ENCODE results near the gene NDUFV3. TPM values are rescaled to one million over a fixed set of nuclear protein-coding genes. Genes with fewer than 3 reads are reported as not detected.

NDUFV3 gene
- total RNA-seq: 32.2 and 33.8 TPM in 2 replicates

GRCh38 chr21:42892931-42893755 is at the start of gene NDUFV3:
NDUFV3 (plus strand) TSS chr21:42893309; CDS start chr21:42893334, 25 bp downstream.

GRCh38 chr21:42878993-42879787 is 13.9 kb upstream of the NDUFV3 start, which contains the start of gene WDR4:
WDR4 (minus strand) TSS chr21:42879539; CDS start chr21:42879495, 44 bp downstream.

GRCh38 chr21:42925114-42925926 is 32.2 kb downstream of the NDUFV3 start, which contains the start of gene ERVH48-1:
ERVH48-1 (minus strand) TSS chr21:42925630; CDS start chr21:42919006, 6,624 bp downstream.

Other genes starting within 250 kb of the NDUFV3 start
- 0.18 and 0.38 TPM in 2 replicates for gene PDE9A, start 239.7 kb upstream of the NDUFV3 start, total RNA-seq
- gene WDR4, start 13.8 kb upstream of the NDUFV3 start, total RNA-seq: 16.0 and 21.8 TPM in 2 replicates
- gene ERVH48-1, start 32.3 kb downstream of the NDUFV3 start, total RNA-seq: not detected in 2 replicates
- 11.4 and 13.0 TPM in 2 replicates for gene PKNOX1, start 81.3 kb downstream of the NDUFV3 start, total RNA-seq
- 7.4 and 51.3 TPM in 2 replicates for gene CBS, start 182.5 kb downstream of the NDUFV3 start, total RNA-seq
- 25.1 and 40.1 TPM in 2 replicates for gene U2AF1, start 214.3 kb downstream of the NDUFV3 start, total RNA-seq